Transverse colon (tissue), 4 donors: ENCODE data around the gene ATP9B.

Source experiments
- CTCF ChIP-seq, 5 experiments: fragments of 200-600 bp in 3 of 5; fragments of 450-650 bp in 2 of 5; sonication (generic) in 3 of 5; IDR thresholded peaks; 1 replicate in 2 of 5; 2 replicates in 3 of 5; pipeline ENCODE4 v1.5.1; 2016 to 2017; ENCODE audit warnings: antibody characterized with exemption in 5 of 5, inconsistent platforms in 3 of 5, mild to moderate bottlenecking in 2 of 5, moderate library complexity in 1 of 5
- EP300 ChIP-seq: sonication (generic); formaldehyde crosslinking; IDR thresholded peaks from one replicate; pipeline ENCODE4 v1.6.1; 2017; ENCODE audit warnings: antibody characterized with exemption, low read depth
- POLR2A ChIP-seq: fragments of 450-650 bp; IDR thresholded peaks from one replicate; pipeline ENCODE4 v1.6.1; 2016; ENCODE audit warnings: antibody characterized with exemption, mild to moderate bottlenecking, moderate library complexity
- POLR2AphosphoS5 ChIP-seq, 3 donors: sonication (generic); formaldehyde crosslinking; IDR thresholded peaks; one replicate each; pipeline ENCODE4 v1.6.1; 2016; ENCODE audit warnings: antibody characterized with exemption in 3 of 3

GRCh38 chr18:79411614-79412526 lies 342.7 kb downstream of the ATP9B start:
- TF ChIP-seq CTCF (IDR thresholded peaks at IDR 0.05): no peak
- TF ChIP-seq POLR2A: no peak
- no peak for TF ChIP-seq EP300
- TF ChIP-seq POLR2AphosphoS5 (IDR thresholded peaks at IDR 0.05): no peak
